Stomach (tissue), 4 donors: ENCODE data around the gene EIF1AD.

Experiments used
- POLR2AphosphoS5 ChIP-seq, 3 donors: sonication (generic); formaldehyde crosslinking; IDR thresholded peaks; one replicate each; pipeline ENCODE4 v1.6.1; 2016; ENCODE audit warnings: antibody characterized with exemption in 3 of 3
- TF ChIP-seq, protein P1 (sequence below), 7 experiments: fragments of 450-650 bp in 4 of 7; fragments of 200-600 bp in 3 of 7; sonication (generic) in 3 of 7; IDR thresholded peaks; one replicate each; pipeline ENCODE4 v1.5.1; 2016 to 2019; ENCODE audit warnings: antibody characterized with exemption in 7 of 7, control low read depth in 2 of 7, mild to moderate bottlenecking in 1 of 7

DNA sequence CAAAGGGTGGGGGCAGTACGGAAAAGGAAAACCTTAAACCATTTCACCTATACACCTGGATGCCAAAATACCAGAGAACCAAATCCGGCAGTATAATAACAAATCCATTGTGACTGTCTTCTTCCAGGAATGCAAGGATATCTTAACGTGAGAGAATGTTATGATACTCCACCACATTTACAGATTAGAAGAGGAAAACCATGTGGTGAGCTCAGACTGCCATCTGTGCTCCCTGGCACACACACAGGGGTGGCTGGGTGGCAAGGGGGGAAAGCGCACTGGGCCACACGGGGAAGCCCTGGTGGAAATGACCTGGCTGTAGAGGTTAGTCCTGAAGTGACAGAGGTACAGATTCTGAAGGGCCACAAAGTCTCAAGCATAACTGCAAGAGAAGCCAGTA is 9.9 kb downstream of the EIF1AD start:
- TF ChIP-seq, protein P1, sequence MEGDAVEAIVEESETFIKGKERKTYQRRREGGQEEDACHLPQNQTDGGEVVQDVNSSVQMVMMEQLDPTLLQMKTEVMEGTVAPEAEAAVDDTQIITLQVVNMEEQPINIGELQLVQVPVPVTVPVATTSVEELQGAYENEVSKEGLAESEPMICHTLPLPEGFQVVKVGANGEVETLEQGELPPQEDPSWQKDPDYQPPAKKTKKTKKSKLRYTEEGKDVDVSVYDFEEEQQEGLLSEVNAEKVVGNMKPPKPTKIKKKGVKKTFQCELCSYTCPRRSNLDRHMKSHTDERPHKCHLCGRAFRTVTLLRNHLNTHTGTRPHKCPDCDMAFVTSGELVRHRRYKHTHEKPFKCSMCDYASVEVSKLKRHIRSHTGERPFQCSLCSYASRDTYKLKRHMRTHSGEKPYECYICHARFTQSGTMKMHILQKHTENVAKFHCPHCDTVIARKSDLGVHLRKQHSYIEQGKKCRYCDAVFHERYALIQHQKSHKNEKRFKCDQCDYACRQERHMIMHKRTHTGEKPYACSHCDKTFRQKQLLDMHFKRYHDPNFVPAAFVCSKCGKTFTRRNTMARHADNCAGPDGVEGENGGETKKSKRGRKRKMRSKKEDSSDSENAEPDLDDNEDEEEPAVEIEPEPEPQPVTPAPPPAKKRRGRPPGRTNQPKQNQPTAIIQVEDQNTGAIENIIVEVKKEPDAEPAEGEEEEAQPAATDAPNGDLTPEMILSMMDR (IDR thresholded peaks at IDR 0.05): no peak
- TF ChIP-seq POLR2AphosphoS5 (IDR thresholded peaks at IDR 0.05): no peak
